ENCODE results near the gene FUT8. TPM values are rescaled to one million over a fixed set of nuclear protein-coding genes. Genes with fewer than 3 reads are reported as not detected.
"Not testable (repeated sequence)": the region's sequence is repeated elsewhere in the genome, so short reads cannot be mapped to it uniquely, and the experiment has no call there.

The FUT8 gene
- total RNA-seq, 1 experiment from 2014 or later = 78.0 TPM

DNA sequence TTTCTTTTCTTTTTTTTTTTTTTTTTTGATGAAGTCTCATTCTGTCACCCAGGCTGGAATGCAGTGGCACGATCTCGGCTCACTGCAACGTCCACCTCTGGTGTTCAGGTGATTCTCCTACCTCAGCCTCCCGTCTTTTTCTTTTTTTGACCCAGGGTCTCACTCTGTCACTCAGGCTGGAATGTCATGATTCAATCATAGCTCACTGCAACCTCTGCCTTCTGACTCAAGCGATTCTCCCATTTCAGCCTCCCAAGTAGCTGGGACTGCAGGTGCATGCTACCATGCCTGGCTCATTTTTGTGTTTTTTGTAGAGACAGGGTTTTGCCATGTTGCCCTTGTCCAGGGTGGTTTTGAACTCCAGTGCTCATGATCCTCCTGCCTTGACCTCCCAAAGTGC lies 12.0 kb downstream of the FUT8 start:
- H3K36me3 ChIP-seq = 0 out of 2 replicates have a peak, but pooled peaks cover 2% of the 10 kb centered on the region
- no peaks in the 10 kb centered on the region for H3K27me3 ChIP-seq (replicated peaks)
- no peak for DNase-seq (ENCODE audit: low read depth in 1 of 2, low spot score in 2 of 2)
- H3K27ac ChIP-seq = no peak overlapping the region
- peaks cover 10% of the 10 kb centered on the region for H3K4me1 ChIP-seq (replicated peaks)
- no peak overlapping the region for H3K4me3 ChIP-seq
- H3K9me3 ChIP-seq (replicated peaks) = no peaks in the 10 kb centered on the region

DNA sequence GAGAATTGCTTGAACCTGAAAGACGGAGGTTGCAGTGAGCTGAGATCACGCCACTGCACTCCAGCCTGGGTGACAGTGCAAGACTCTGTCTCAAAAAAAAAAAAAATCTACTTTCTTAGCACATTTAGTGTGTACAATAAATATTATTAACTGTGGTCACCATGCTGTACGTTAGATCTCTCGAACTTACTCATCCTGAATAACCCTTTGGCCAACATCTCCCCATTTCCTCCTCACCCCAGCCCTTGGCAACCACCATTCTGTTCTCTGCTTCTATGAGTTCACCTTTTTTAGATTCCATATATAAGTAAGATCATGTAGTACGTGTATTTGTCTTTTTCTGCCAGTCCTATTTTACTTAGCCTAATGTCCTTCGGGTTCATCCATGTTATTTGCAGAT lies 13.4 kb downstream of the FUT8 start:
- Histone ChIP-seq H3K27me3 (replicated peaks) (no peaks in the 10 kb centered on the region), H3K4me3 (no peak overlapping the region), H3K9me3 (replicated peaks) (no peaks in the 10 kb centered on the region), H3K36me3 (0 out of 2 replicates have a peak, but pooled peaks cover 2% of the 10 kb centered on the region), H3K4me1 (replicated peaks) (peaks cover 10% of the 10 kb centered on the region), H3K27ac (no peak overlapping the region)
- DNase-seq (ENCODE audit: low read depth in 1 of 2, low spot score in 2 of 2) = no peak

DNA sequence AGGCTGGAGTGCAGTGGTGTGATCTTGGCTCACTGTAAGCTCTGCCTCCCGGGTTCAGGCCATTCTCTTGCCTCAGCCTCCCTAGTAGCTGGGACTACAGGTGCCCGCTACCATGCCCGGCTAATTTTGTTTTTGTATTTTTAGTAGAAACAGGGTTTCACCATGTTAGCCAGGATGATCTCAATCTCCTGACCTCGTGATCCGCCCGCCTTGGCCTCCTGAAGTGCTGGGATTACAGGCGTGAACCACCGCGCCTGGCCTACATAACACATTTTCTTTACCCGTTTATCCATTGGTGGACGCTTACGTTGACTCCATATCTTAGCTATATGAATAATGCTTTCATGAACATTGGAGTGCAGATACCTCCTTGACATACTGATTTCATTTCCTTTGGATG lies 14.4 kb downstream of the FUT8 start:
- H3K36me3 ChIP-seq; H3K4me1 ChIP-seq (replicated peaks); H3K9me3 ChIP-seq (replicated peaks); DNase-seq (ENCODE audit: low read depth in 1 of 2, low spot score in 2 of 2); H3K27ac ChIP-seq; H3K27me3 ChIP-seq (replicated peaks); H3K4me3 ChIP-seq: not testable (repeated sequence)

DNA sequence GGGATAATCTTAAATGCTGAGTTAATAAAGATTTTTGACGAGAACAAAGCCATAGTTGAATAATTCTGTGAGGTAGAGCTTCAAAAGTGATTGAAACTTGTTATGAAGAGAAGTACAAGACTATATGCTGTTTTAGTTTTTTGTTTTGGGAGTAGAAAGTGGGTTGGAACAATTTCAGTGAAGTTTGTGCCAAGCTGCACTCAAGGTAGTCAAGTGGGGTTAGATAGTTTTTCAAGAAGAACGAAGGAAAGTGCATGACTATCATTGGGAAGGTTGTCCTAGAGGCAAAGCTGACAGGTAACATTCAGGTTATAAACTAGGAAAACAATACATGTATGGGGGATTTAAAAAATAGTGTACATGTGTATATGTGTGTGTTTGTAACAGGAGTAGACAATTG lies 16.2 kb downstream of the FUT8 start:
- H3K36me3 ChIP-seq = peaks cover 2% of the 10 kb centered on the region; the same call in 1 of the 2 replicates
- H3K9me3 ChIP-seq (replicated peaks) = no peaks in the 10 kb centered on the region
- no peaks in the 10 kb centered on the region for H3K4me1 ChIP-seq (replicated peaks)
- H3K27ac ChIP-seq = no peak overlapping the region
- no peaks in the 10 kb centered on the region for H3K27me3 ChIP-seq (replicated peaks)
- no peak overlapping the region for H3K4me3 ChIP-seq
- DNase-seq (ENCODE audit: low read depth in 1 of 2, low spot score in 2 of 2) = no peak

DNA sequence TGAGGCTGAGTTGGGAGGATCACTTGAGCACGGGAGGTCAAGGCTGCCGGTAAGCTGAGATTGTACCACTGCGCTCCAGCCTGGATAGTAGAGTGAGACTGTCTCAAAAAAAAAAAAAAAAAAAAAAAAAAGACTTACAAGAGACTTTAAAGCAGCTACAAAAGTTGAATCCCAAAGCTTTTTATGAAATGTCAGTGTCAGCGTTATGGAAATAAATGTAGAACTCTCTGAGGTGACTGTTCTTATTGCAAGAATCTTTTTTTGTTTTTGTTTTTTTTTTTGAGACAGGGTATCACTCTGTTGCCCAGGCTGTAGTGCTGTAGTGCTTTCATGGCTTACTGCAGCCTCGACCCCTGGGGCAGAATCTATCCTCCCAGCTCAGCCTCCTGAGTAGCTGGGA lies 17.2 kb downstream of the FUT8 start:
- no peaks in the 10 kb centered on the region for H3K4me1 ChIP-seq (replicated peaks)
- no peaks in the 10 kb centered on the region for H3K9me3 ChIP-seq (replicated peaks)
- H3K27me3 ChIP-seq (replicated peaks) = no peaks in the 10 kb centered on the region
- no peak overlapping the region for H3K27ac ChIP-seq
- DNase-seq (ENCODE audit: low read depth in 1 of 2, low spot score in 2 of 2) = no peak
- no peak overlapping the region for H3K4me3 ChIP-seq
- H3K36me3 ChIP-seq = peaks cover 2% of the 10 kb centered on the region; the same call in 1 of the 2 replicates

DNA sequence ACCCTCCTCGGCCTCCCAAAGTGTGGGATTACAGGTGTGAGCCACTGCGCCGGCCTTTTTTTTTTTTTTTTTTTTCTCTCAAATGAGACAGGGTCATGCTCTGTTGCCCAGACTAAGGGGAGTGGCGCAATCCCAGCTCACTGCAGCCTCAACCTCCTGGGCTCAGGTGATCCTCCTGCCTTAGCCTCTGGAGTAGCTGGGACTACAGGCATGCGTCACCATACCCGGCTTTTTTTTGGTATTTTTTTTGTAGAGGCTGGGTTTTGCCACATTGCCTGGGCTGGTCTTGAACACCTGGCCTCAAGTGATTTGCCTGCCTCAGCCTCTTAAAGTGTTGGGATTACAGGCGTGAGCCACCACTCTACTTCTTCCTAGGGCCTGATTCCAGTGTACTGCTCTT lies 18.7 kb downstream of the FUT8 start:
- no peaks in the 10 kb centered on the region for H3K27me3 ChIP-seq (replicated peaks)
- no peaks in the 10 kb centered on the region for H3K9me3 ChIP-seq (replicated peaks)
- H3K4me1 ChIP-seq (replicated peaks) = no peaks in the 10 kb centered on the region
- no peak for DNase-seq (ENCODE audit: low read depth in 1 of 2, low spot score in 2 of 2)
- H3K4me3 ChIP-seq = no peak overlapping the region
- no peak overlapping the region for H3K27ac ChIP-seq
- H3K36me3 ChIP-seq = peaks cover 2% of the 10 kb centered on the region; the same call in 1 of the 2 replicates

DNA sequence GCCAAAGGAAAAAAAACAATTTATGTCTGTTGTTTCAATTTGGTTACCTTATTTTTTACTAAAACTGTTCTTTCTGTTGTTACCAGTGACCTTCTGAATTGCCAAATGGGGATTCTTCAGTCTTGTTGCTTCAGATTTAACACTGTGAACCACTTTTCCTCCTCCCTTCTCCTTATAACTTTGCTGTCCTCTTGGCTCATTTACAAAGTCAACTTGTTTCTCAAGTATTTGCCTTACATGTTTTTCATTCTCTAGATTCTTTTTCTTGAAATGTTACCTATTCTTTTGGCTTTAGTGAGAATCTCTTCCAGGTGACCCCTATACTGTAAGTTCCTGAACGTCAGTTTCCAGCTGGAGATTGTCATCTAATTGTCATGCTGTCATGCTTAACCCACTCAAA lies 19.4 kb downstream of the FUT8 start:
- no peak overlapping the region for H3K4me3 ChIP-seq
- H3K4me1 ChIP-seq (replicated peaks) = no peaks in the 10 kb centered on the region
- H3K27ac ChIP-seq = no peak overlapping the region
- H3K27me3 ChIP-seq (replicated peaks) = no peaks in the 10 kb centered on the region
- H3K36me3 ChIP-seq = peaks cover 2% of the 10 kb centered on the region; the same call in 1 of the 2 replicates
- no peak for DNase-seq (ENCODE audit: low read depth in 1 of 2, low spot score in 2 of 2)
- H3K9me3 ChIP-seq (replicated peaks) = no peaks in the 10 kb centered on the region

DNA sequence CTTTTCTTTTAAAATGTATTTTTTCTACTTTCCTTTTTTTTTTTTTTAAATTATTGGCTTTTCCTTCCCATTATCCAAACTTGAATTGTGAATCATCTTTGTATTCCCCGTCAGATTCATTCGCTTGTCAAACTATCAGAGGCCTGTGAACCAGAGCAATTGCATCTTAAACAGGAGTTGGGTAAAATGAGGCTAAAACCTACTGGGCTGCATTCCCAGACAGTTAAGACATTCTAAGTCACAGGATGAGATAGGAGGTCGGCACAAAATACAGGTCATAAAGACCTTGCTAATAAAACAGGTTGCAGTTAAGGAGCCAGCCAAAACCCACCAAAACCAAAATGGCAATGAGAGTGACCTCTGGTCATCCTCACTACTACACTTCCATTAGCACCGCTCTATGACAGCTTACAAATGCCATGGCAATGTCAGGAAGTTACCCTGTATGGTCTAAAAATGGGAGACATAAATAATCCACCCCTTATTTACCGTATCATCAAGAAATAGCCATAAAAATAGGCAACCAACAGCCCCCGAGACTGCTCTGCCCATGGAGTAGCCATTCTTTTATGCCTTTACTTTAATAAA lies 19.9 kb downstream of the FUT8 start:
- Histone ChIP-seq H3K27me3 (replicated peaks) (no peaks in the 10 kb centered on the region), H3K36me3 (peaks cover 2% of the 10 kb centered on the region; the same call in 1 of the 2 replicates), H3K9me3 (replicated peaks) (no peaks in the 10 kb centered on the region), H3K4me1 (replicated peaks) (no peaks in the 10 kb centered on the region), H3K4me3 (no peak overlapping the region), H3K27ac (no peak overlapping the region)
- no peak for DNase-seq (ENCODE audit: low read depth in 1 of 2, low spot score in 2 of 2)

DNA sequence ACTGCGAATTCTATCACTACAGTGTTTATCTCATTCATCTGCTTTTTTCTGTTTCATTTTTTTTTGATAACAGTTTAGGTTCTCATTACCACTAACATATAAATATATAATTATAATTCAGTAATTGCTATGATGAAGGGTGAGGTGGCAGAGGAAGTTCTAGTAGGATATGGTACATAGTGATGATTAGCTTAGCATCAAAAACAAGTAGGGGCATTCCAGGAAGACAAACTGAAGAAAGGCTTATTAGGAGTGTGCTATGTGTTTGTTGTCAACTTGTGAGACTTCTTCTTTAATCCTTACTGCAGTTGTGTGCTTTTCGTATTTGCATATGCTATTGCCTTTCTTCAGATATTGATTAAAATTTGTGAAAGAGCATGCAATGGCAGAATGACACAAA lies 20.6 kb downstream of the FUT8 start:
- peaks cover 2% of the 10 kb centered on the region; the same call in 1 of the 2 replicates for H3K36me3 ChIP-seq
- no peak overlapping the region for H3K4me3 ChIP-seq

DNA sequence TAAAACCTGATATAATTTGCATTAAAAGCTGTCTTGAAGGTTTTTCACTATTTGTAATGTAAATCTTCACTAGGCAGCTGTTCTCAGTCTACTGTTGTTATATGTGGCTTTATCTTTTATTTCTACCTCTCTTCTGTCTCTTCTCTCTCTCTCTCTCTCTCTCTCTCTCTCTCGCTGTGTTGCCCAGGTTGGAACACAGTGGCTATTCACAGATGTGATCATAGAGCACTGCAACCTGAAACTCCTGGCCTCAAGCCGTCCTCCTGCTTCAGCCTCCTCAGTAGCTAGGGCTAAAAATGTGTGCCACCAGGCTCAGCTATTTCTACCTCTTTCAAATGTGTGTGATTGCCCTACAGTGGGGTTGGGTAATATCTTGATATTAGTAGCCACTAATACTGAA lies 21.1 kb downstream of the FUT8 start:
- Histone ChIP-seq H3K27me3 (replicated peaks) (no peaks in the 10 kb centered on the region), H3K27ac (no peak overlapping the region), H3K36me3 (peaks cover 2% of the 10 kb centered on the region; the same call in 1 of the 2 replicates), H3K9me3 (replicated peaks) (no peaks in the 10 kb centered on the region), H3K4me3 (no peak overlapping the region), H3K4me1 (replicated peaks) (no peaks in the 10 kb centered on the region)
- DNase-seq (ENCODE audit: low read depth in 1 of 2, low spot score in 2 of 2) = no peak

More for the DNA sequence above, 20.6 kb downstream of the FUT8 start:
- no peak for DNase-seq (ENCODE audit: low read depth in 1 of 2, low spot score in 2 of 2)
- no peaks in the 10 kb centered on the region for H3K9me3 ChIP-seq (replicated peaks)
- H3K4me1 ChIP-seq (replicated peaks) = no peaks in the 10 kb centered on the region
- H3K27ac ChIP-seq = no peak overlapping the region
- H3K27me3 ChIP-seq (replicated peaks) = no peaks in the 10 kb centered on the region

DNA sequence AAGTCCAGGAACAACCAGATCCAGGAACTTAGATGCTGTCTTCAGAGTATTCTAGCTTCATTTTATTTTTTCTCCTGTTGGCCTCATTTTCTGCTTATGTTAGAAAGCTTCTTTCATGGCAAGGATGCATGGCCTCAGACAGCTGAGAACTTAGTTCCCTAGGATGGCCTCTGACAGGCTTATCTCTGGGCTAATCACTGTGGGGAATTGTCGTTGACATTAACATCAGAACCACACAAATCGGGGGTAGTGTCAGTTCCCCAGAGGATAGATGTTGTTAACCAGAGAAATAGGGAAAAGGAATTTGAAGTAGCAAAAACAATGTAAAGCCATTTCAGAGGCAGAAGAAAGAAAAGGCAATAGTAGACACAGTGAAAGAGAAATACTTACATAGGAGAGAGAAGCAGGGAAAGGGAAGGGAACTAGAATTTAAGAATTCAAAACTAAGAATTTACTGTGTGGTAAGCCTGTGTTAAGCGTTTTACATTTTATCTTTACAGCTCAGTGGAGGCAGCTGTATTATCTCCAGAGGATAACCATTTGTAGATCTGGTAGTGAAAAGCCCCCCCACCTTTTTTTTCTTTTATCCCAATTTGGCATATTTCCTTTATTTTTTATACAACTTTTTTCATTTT lies 21.8 kb downstream of the FUT8 start:
- Histone ChIP-seq H3K36me3 (peaks cover 2% of the 10 kb centered on the region; the same call in 1 of the 2 replicates), H3K27me3 (replicated peaks) (no peaks in the 10 kb centered on the region), H3K27ac (no peak overlapping the region), H3K4me3 (no peak overlapping the region), H3K4me1 (replicated peaks) (no peaks in the 10 kb centered on the region), H3K9me3 (replicated peaks) (no peaks in the 10 kb centered on the region)
- DNase-seq (ENCODE audit: low read depth in 1 of 2, low spot score in 2 of 2) = no peak

DNA sequence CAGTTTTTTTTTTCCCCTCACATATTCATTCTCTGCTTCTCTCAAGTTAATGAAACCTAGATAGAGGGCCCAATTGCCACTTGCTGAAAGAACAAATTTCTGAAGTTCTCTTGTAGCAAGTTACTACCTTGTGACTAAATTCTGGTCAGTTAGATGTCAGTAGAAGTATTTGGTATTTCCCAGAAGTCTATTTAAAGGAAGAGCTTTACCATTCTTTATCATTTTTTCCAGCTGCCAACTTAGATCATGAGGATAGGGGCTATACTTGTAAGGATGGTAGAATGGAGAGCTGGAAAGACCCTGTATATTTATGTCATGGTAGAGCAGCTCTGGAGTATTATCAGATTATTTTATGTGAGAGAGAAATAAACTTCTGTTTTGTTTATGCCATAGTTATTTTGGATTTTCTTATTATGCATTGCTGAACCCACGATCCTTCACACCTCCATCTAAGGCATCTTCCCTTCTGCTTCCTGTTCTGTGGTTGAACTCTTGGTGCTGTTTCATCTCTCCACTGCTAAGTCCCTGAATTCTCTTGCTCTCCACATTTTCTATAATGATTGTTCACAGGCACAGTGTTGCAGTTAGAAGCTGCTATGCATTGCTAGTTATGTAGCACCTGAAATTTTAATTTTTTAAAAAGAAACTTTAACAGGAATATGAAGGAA lies 25.9 kb downstream of the FUT8 start:
- Histone ChIP-seq H3K4me1 (replicated peaks) (no peaks in the 10 kb centered on the region), H3K27me3 (replicated peaks) (no peaks in the 10 kb centered on the region), H3K9me3 (replicated peaks) (no peaks in the 10 kb centered on the region), H3K27ac (no peak overlapping the region), H3K36me3 (no peaks in the 10 kb centered on the region), H3K4me3 (no peak overlapping the region)
- no peak for DNase-seq (ENCODE audit: low read depth in 1 of 2, low spot score in 2 of 2)

DNA sequence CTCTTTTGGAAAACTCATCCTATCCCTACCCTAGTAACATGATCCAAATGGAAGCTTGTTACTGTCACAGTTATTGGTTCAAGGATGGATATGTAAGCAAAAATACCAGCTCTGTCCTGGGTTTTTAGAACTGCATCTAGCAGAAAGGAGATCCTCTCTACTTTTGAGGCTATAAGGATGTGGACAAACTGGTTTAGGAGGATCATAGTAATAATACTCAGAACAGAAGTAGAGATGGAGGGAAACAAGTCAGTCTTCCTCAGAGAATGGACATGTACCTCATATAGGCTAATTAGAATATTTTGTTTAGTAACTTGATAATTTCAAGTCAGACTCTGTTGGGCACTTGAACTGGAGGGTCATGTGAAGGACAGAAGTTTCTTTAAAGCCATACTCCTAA lies 26.6 kb downstream of the FUT8 start:
- DNase-seq (ENCODE audit: low read depth in 1 of 2, low spot score in 2 of 2) = no peak
- Histone ChIP-seq H3K9me3 (replicated peaks) (no peaks in the 10 kb centered on the region), H3K27me3 (replicated peaks) (no peaks in the 10 kb centered on the region), H3K4me1 (replicated peaks) (no peaks in the 10 kb centered on the region), H3K36me3 (no peaks in the 10 kb centered on the region), H3K4me3 (no peak overlapping the region), H3K27ac (no peak overlapping the region)

DNA sequence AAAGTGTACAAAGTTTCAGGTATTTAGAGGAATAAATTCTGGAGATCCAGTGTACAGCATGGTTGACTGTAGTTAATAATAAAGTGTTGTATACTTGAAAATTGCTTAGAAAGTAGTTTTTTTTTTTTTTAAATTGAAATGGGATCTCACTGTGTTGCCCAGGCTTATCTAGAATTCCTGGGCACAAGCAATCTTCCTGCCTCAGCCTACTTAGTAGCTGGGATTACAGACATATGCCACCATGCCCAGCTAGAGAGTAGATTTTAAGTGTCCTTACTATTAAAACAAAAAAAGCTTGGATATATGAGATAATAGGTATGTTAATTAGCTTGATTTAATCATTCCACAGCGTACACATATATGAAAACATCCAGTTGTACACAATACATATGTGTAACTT lies 27.7 kb downstream of the FUT8 start:
- H3K36me3 ChIP-seq = no peaks in the 10 kb centered on the region
- no peaks in the 10 kb centered on the region for H3K9me3 ChIP-seq (replicated peaks)
- H3K27ac ChIP-seq = no peak overlapping the region
- DNase-seq (ENCODE audit: low read depth in 1 of 2, low spot score in 2 of 2) = no peak
- no peak overlapping the region for H3K4me3 ChIP-seq
- H3K27me3 ChIP-seq (replicated peaks) = no peaks in the 10 kb centered on the region
- no peaks in the 10 kb centered on the region for H3K4me1 ChIP-seq (replicated peaks)
